Anterior cingulate cortex (tissue), 58 donors: ENCODE measurements around the gene DAPK1.

ENCODE experiments used
- DNase-seq, 58 donors: peaks; one replicate each; lab custom pipeline; 2025; lab: John Stamatoyannopoulos, UW

Gene DAPK1

DNA sequence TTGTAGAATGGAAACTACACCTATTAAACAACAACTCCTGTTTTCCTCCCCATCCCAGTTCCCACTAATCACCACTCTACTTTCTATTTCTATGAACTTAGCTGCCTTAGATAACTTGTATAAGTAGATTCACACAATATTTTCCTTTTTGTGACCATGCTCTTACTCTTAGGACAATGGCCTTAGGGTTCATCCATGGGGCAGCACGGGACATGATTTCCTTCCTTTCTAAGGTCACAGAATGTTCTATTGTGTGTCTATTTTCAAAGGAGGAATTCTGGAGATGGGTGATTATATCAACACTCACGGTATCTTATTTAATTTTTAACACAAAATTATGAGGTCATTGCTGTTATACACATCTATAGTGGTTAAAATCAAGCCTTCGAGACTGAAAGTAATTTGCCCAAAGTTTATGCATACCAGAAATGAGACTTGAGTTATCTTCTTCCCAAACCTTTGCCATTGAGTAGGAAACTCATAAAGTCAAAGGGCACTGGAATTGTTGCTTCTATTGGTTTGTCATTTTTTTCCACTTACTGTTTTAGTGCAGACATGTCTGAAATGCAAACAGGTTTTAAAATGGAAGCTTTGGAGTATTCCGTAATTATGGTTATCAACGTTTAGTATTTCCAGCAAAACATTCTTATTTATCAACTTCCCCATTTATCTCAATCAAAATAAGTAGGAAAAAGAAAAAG lies 251.8 kb downstream of the DAPK1 start:
- DNase-seq: no peak

DNA sequence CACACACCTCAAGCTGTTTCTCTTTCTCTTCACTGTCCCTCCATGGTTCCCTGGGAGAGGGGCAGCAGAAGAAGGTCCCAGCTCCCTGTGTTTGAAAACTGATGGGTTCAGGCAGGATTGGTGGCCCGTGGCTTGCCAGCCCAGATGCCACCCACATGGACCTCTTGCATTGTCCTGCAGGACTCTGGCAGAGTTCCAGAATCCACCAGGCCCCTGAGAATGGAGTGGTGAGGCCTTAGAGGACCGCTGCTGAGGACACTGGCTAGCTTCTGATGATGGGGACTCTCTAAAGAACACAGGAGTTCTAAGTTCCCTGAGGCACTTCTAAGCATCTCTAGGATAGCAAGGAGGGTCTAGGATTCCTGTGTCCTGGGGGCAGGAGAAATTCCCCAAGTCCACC lies 253.1 kb downstream of the DAPK1 start:
- DNase-seq: no peak

DNA sequence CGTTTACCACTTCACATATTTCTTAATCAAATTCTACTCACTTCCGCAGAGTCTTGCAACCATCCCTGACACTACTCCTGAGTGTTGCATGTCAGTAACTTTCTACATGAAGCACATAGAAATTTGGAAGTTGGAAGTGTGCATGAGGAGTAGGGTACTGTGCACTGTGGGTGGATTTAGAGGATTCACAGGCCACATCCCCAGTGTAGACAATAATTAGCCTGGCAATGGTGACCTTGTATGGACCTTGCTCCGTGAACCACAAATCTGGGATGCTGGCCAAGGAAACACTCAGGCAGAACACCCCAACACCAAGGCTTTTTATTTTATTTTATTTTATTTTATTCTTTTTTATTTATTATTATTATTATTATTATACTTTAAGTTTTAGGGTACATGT lies 253.8 kb downstream of the DAPK1 start:
- no peak for DNase-seq

DNA sequence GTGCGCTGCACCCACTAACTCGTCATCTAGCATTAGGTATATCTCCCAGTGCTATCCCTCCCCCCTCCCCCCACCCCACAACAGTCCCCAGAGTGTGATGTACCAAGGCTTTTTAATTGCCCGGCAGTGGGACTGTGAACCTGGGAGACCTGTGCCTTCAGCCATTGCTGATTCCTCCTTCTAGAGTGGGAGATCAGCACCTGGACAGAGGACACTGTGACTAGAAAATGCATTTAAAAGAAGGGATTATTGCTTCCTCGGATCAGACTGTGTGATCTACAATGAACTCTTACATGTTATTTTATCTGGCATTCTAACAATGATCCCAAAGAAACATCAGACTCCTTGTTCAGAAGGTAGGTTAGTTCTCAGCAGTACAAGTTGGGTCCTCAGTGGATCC lies 254.2 kb downstream of the DAPK1 start:
- no peak for DNase-seq

DNA sequence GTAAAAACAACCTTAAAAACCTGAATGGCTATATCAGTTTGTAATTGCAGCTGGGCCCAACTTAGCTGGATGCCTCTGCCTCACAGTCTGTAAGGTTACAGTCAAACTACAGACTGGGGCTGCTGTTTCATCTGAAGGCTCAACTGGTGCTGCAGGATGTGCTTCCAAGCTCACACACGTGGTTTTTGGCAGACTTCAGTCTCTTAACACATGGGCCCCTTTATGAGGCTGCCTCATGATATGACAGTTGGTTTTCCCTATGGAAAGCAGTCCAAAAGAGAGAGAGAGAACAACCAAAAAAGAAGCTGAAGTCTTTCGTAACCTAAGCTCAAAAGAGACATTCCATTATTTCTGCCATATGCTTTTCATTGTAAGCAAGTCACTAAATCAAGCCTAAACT lies 255.6 kb downstream of the DAPK1 start:
- no peak for DNase-seq
